Peyer's patch (tissue), 4 donors: Measurements from ENCODE around the gene RARB. TPM values are rescaled to one million over a fixed set of nuclear protein-coding genes. Genes with fewer than 3 reads are reported as not detected.

Experiments used
- DNase-seq, 3 donors: peaks; one replicate each; pipeline ENCODE4 v3.0.0-alpha.2; 2017 to 2019
- H3K27ac ChIP-seq, 4 donors: fragments of 200-600 bp; sonication (generic); one replicate each; pipeline ENCODE4 v1.5.1; 2016 to 2019
- H3K27me3 ChIP-seq, 2 donors: fragments of 200-600 bp; sonication (generic); one replicate each; pipeline ENCODE4 v1.5.1; 2019
- H3K36me3 ChIP-seq, 3 donors: fragments of 200-600 bp; sonication (generic); one replicate each; pipeline ENCODE4 v1.5.1; 2016 to 2019
- H3K4me1 ChIP-seq, 4 donors: fragments of 200-600 bp; sonication (generic); one replicate each; pipeline ENCODE4 v1.5.1; 2016 to 2019
- H3K4me3 ChIP-seq, 4 donors: fragments of 200-600 bp; sonication (generic); 1 replicate in 3 of 4; 2 replicates in 1 of 4; pipeline ENCODE4 v1.5.1; 2016 to 2019; ENCODE audit warnings: mild to moderate bottlenecking in 1 of 4
- H3K9me3 ChIP-seq, 4 donors: fragments of 200-600 bp; sonication (generic); one replicate each; pipeline ENCODE4 v1.5.1; 2016 to 2019; ENCODE audit warnings: mild to moderate bottlenecking in 1 of 4
- CTCF ChIP-seq, 6 experiments: fragments of 450-650 bp in 4 of 6; fragments of 200-600 bp in 2 of 6; sonication (generic) in 1 of 6; IDR thresholded peaks; one replicate each; pipeline ENCODE4 v1.5.1; 2017 to 2019; ENCODE audit warnings: antibody characterized with exemption in 6 of 6, mild to moderate bottlenecking in 3 of 6, moderate library complexity in 1 of 6
- POLR2A ChIP-seq, 2 donors: fragments of 450-650 bp; IDR thresholded peaks; one replicate each; pipeline ENCODE4 v1.5.1; 2017; ENCODE audit warnings: antibody characterized with exemption in 2 of 2, mild to moderate bottlenecking in 2 of 2, moderate library complexity in 2 of 2
- total RNA-seq, 4 donors: library from RNA; depleted of rRNA; stranded (reverse); fragments of >200 nt; gene quantifications; one replicate each; pipeline ENCODE4 v1.1.0, GENCODE V29; 2016

RARB gene
- total RNA-seq, 4 donors from 2014 or later = 0.53 to 4.1 (median 2.9) TPM

- Histone ChIP-seq H3K27ac (no peak overlapping the region), H3K4me1 (no peaks in the 10 kb centered on the region), H3K9me3 (no peaks in the 10 kb centered on the region), H3K4me3 (no peak overlapping the region), H3K27me3 (no peaks in the 10 kb centered on the region), H3K36me3 (no peaks in the 10 kb centered on the region)
- no peak for DNase-seq
- TF ChIP-seq CTCF (IDR thresholded peaks at IDR 0.05) (no peak), POLR2A (IDR thresholded peaks at IDR 0.05) (no peak)
Measured at GRCh38 chr3:25442486-25442885, 14.4 kb downstream of the RARB start.

GRCh38 chr3:25444273-25444672 lies 16.2 kb downstream of the RARB start:
- Histone ChIP-seq H3K4me3 (no peak overlapping the region), H3K27ac (no peak overlapping the region), H3K9me3 (no peaks in the 10 kb centered on the region), H3K36me3 (no peaks in the 10 kb centered on the region), H3K27me3 (no peaks in the 10 kb centered on the region), H3K4me1 (no peaks in the 10 kb centered on the region)
- DNase-seq = no peak
- TF ChIP-seq CTCF (IDR thresholded peaks at IDR 0.05) = no peak
- TF ChIP-seq POLR2A (IDR thresholded peaks at IDR 0.05) = no peak

- Histone ChIP-seq H3K27me3 (no peaks in the 10 kb centered on the region), H3K36me3 (no peaks in the 10 kb centered on the region), H3K4me3 (no peak overlapping the region), H3K27ac (no peak overlapping the region), H3K4me1 (no peaks in the 10 kb centered on the region), H3K9me3 (no peaks in the 10 kb centered on the region)
- TF ChIP-seq CTCF (IDR thresholded peaks at IDR 0.05) (no peak), POLR2A (IDR thresholded peaks at IDR 0.05) (no peak)
- no peak for DNase-seq
Measured at GRCh38 chr3:25445731-25446130, 17.7 kb downstream of the RARB start.

GRCh38 chr3:25447285-25447684 lies 19.2 kb downstream of the RARB start:
- TF ChIP-seq POLR2A (IDR thresholded peaks at IDR 0.05) (no peak), CTCF (IDR thresholded peaks at IDR 0.05) (no peak)
- Histone ChIP-seq H3K27me3 (no peaks in the 10 kb centered on the region), H3K4me1 (no peaks in the 10 kb centered on the region), H3K4me3 (no peak overlapping the region), H3K36me3 (no peaks in the 10 kb centered on the region), H3K27ac (no peak overlapping the region), H3K9me3 (no peaks in the 10 kb centered on the region)
- no peak for DNase-seq

- no peaks in the 10 kb centered on the region for H3K36me3 ChIP-seq
- no peak overlapping the region for H3K4me3 ChIP-seq
- no peak for DNase-seq
- no peaks in the 10 kb centered on the region for H3K4me1 ChIP-seq
- no peak overlapping the region for H3K27ac ChIP-seq
- no peak for TF ChIP-seq CTCF (IDR thresholded peaks at IDR 0.05)
- no peak for TF ChIP-seq POLR2A (IDR thresholded peaks at IDR 0.05)
- no peaks in the 10 kb centered on the region for H3K27me3 ChIP-seq
- H3K9me3 ChIP-seq = no peaks in the 10 kb centered on the region
Measured at GRCh38 chr3:25447925-25448324, 19.9 kb downstream of the RARB start.
